ENCODE data around the gene ZCCHC14.
A peak's percentile ranks its signal among the peaks of the same experiment; 100 is the strongest.
"Not testable (repeated sequence)": the region's sequence is repeated elsewhere in the genome, so short reads cannot be mapped to it uniquely, and the experiment has no call there.

The ZCCHC14 gene

DNA sequence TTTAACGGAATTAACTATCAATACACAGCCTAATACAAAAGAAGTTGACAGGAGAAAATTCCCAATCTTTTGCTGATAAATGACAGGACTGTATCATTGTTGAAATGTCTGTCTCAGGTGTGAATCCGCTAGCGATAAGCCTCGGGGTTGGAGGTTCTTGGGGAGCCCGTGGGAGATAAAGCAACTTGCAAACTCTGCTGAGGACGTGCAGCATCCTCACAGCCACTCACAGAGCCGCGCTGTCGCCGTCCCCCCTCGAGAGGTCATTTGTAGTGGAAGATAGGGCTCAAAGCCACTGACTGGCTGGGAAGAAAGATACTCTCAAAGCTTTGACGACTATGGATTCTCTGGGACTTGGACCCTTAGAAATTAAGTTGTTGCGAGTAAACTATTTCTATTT lies 83.7 kb downstream of the ZCCHC14 start:
- no peak for DNase-seq (ENCODE audit: low read depth)

DNA sequence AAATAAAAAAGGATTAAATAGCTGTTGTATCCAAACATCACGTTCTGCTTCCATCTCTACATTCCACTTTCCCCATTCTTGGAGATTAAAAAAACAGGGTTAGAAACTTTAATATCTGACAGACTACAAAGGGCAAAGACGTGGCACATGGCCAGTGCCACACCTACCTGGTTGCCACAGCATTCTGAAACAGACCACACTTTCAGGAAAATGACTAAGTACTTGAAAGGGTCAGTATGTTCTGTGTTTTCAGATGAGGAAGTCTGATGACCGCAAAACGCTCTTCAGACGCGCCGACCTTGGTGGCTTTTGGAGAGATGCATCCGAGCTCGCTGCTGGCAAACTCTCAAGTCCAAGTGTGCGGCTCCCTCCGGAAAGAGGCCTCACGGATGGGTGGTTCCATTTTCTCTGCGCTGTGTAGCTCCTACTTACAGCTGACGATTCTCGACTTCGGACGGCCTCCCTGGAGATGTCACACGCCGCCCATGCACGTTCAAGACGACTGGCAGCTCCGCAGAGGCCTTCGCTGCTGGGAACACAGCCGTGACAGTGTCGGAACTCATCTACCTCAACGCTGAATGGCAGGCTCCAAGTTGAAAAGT lies 85.2 kb downstream of the ZCCHC14 start:
- no peak for DNase-seq (ENCODE audit: low read depth)

DNA sequence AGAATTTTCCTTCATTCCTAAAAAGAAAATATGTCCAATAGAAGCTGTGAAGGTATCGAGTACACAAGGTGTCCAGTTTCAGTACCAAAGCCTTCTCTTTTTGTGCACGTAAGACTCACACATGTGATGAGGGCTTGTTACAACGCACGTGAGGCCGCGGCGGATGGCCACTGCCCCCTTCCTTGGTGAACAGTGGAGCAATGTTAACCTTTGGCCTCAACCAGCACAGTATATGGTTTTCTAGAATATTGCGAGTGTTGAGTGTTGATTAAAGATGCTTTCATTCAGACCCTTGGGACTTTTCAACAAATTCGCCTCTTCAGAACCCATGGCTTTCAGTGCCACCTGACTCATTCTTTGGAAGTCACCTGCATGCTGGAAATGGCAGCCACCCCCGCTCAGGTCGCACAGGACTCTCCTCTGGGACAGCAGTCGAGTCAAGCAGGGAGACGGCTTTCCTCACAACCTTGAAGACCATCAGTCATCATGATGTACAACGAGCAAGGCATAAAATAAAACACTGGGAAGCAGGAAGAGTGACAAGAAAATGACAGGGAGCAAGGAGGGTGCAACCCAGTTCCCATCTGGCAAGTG lies 86.2 kb downstream of the ZCCHC14 start:
- no peak for DNase-seq (ENCODE audit: low read depth)

GRCh38 chr16:87404764-87405625 lies 87.8 kb downstream of the ZCCHC14 start:
- no peak for DNase-seq (ENCODE audit: low read depth)

- DNase-seq (ENCODE audit: low read depth) = no peak
These were observed 97.5 kb downstream of the ZCCHC14 start for GRCh38 chr16:87395181-87395842.

DNA sequence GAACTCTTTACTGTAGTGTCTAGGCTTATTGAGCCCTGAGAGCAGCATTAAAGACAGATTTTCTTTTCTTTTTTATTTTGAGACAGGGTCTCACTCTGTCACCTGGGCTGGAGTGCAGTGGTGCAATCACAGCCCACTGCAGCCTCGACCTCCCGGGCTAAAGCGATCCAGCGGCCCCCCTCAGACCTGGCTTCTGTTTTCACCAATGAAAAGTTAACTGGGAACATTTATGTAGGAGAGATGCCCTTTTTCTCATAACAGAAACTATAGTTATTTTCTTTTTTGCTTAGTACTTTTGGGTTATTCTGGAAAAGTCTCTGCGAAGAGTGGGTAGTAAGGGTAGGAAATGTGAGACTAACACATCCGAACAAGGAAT lies 99.2 kb downstream of the ZCCHC14 start:
- DNase-seq (ENCODE audit: low read depth) = no peak

GRCh38 chr16:87392821-87393679 lies 99.8 kb downstream of the ZCCHC14 start:
- DNase-seq (ENCODE audit: low read depth) = peak; percentile 28

- peak; percentile 99 for DNase-seq (ENCODE audit: low read depth)
These were observed 100.6 kb downstream of the ZCCHC14 start, which contains the start of gene MAP1LC3B for GRCh38 chr16:87391950-87392820. Gene MAP1LC3B, plus strand, starts transcription at chr16:87392336. Its CDS starts 92 bp downstream, at chr16:87392428.

- no peak for DNase-seq (ENCODE audit: low read depth)
These were observed 101.4 kb downstream of the ZCCHC14 start for GRCh38 chr16:87391324-87391949.

DNA sequence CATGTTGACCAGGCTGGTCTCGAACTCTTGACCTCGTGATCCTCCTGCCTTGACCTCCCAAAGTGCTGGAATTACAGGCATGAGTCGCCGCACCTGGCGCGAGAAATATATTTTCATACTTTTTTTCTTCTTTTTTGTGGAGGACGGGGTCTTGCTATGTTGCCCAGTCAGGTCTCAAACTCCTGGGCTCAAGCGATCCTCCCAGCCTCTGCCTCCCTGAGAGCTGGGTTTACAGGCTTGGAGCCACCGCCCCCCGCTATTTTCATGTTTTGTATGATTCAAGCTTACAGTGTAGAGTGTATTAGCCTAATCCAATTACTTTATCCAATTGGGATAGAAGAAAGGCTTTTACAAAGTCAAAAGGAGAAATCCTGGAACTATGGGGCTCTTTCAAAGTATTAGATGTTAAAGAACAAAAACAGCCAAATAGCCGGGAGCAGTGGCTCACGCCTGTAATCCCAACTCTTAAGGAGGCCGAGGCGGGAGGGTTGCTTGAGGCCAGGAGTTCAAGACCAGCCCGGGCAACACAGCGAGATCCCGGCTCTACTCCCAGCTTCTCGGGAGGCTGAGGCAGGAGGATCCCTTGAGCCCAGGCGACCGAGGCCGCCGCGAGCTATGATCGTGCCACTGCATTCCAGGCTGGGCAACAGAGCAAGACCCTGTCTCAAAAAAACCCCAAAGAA lies 102.0 kb downstream of the ZCCHC14 start:
- DNase-seq (ENCODE audit: low read depth) = no peak

GRCh38 chr16:87389914-87390313 lies 102.9 kb downstream of the ZCCHC14 start:
- not testable (repeated sequence) for DNase-seq (ENCODE audit: low read depth)

- no peak for DNase-seq (ENCODE audit: low read depth)
These were observed 103.6 kb downstream of the ZCCHC14 start for GRCh38 chr16:87389245-87389644.

GRCh38 chr16:87388818-87389134 lies 104.0 kb downstream of the ZCCHC14 start:
- DNase-seq (ENCODE audit: low read depth) = no peak

DNA sequence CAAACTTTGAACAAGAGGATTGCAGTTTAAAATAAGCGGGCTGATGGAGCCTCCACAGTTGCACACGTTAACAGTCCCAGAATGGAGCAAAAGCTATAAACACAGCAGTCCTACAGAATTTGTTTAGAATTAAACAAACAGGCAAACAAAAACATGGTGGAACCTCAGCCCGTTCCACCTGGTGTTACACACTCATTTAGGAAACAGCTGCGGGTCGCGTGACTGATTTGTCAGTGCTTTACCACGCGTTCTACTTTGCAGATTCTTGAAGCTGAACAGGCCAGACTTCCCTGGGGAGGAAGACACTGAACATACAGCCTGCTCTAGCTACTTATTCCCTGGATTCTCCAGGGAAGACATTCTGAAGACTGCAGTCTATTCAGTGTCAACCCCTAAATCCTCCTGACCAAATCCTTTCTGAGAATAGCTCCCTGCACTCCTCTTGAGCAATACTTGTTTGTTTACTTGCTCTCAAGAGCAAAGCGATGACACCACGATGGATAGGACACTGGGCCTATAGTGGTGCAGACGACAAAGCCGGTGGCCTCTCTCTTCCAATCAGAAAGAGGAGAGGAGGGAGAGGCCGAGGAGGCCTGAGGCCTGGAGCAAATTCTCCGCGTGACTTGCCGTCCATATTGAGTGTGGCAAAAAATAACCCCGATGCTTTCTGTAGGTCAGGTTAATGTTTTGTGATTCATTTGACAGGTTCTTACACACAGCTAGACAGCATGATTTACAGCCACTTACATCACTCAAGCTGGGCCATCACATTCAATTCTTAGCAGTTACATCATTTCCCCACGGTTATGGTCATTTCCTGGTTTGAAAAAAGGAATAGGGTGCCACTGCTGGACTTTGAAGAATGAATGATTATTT lies 104.6 kb downstream of the ZCCHC14 start:
- peak; percentile 69 for DNase-seq (ENCODE audit: low read depth)

DNA sequence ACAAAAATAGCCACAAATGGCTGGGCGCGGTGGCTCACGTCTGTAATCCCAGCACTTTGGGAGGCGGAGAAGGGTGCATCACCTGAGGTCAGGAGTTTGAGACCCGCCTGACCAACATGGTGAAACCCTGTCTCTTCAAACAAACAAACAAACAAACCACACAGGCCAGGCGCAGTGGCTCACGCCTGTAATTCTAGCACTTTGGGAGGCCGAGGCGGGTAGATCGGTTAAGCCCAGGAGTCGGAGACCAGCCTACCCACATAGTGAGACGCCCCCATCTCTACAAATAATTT lies 108.0 kb downstream of the ZCCHC14 start:
- not testable (repeated sequence) for DNase-seq (ENCODE audit: low read depth)

GRCh38 chr16:87384162-87384874 lies 108.5 kb downstream of the ZCCHC14 start:
- no peak for DNase-seq (ENCODE audit: low read depth)

DNA sequence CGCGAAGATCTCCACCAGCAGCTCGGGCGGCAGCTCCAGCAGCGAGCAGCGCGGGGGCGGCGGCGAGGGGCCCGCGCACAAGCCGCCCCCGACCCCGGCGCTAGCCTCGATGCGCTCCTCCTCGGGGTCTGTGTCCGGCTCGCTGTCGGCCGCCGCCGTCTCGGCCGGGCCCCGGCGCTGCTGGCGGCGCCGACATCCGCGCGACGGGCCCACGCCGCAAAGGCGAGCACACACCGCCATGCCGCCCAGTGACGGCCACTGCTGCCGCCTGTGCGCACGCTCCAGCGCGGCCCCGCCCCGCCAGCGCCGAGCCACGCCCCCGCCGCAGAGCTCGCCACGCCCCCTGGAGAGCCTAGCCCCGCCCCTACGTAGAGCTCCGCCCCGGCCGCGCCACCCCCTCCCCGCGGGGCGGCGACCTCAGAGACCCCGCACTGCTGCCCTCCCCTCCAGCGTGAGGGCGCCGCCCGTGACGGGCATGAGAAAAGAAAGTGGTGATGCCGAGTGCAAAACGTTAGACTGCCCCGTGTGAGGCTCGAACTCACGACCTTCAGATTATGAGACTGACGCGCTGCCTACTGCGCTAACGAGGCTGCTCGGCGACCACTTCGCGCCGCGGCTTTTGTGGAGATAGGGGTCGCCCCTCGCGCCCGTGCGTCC lies 109.2 kb downstream of the ZCCHC14 start, which contains the start of gene FBXO31:
FBXO31 (minus strand) TSS at position 272 of the 657 bp plus-strand sequence; CDS start at position 240, 32 bp downstream.
- peak; percentile 84 for DNase-seq (ENCODE audit: low read depth)
